ENCODE measurements around the gene HIVEP3. TPM values are rescaled to one million over a fixed set of nuclear protein-coding genes. Genes with fewer than 3 reads are reported as not detected.

The HIVEP3 gene
- total RNA-seq, 8 experiments from 2014 or later, result 3.1 to 8.0 (median 4.6) TPM

DNA sequence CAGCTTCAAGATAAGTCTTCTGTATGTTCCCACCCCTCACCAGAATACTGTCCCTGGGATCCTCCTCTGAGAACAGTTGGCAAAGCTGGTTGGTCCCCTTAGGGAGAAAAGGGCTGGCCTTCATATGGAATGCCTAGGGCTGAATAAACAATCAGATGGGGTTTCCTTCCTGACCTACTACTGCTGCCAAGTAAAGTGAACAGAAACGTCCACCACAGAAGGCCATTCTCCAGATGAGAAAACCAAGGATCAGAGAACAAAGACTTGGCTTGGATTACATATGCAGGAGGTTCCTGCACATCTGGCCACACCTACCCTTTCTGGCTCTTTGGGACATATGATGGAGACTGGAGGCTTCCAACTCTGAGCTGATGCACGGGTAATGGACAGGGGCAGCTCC is 194.5 kb downstream of the HIVEP3 start:
- peak in 1 of 8 experiments; percentile 13 for ATAC-seq (replicated peaks in 6 of 8)
- Histone ChIP-seq H3K4me3 (no peak overlapping the region), H3K27ac (no peak overlapping the region), H3K4me1 (replicated peaks in 1 of 2) (peaks cover 8 to 9% of the 10 kb centered on the region in 2 donors)
- WGBS, 10 experiments, result 0 to 83% (median 44%) methylated on average over 1 to 2 of the region's 2 CpGs; no CpG with 5 or more reads in 5 of the 10 experiments
- in situ Hi-C loops (cut with MboI; ENCODE audit: low pct_unique_long_range_greater_than_20kb in 2 of 9, low sequenced_read_pairs in 9 of 9, unreplicated experiment in 9 of 9), result no loop called here

- Histone ChIP-seq H3K27ac (no peak overlapping the region), H3K4me3 (no peak overlapping the region), H3K4me1 (replicated peaks in 1 of 2) (peaks cover 3 to 5% of the 10 kb centered on the region in 2 donors)
- WGBS, 10 experiments, result 0 to 100% (median 76%) methylated on average over 1 to 4 of the region's 4 CpGs; no CpG with 5 or more reads in 2 of the 10 experiments
- ATAC-seq (replicated peaks in 6 of 8), result no peak
- in situ Hi-C loops (cut with MboI; ENCODE audit: low pct_unique_long_range_greater_than_20kb in 2 of 9, low sequenced_read_pairs in 9 of 9, unreplicated experiment in 9 of 9), result no loop called here
Measured at GRCh38 chr1:41723786-41724185, 194.9 kb downstream of the HIVEP3 start.

DNA sequence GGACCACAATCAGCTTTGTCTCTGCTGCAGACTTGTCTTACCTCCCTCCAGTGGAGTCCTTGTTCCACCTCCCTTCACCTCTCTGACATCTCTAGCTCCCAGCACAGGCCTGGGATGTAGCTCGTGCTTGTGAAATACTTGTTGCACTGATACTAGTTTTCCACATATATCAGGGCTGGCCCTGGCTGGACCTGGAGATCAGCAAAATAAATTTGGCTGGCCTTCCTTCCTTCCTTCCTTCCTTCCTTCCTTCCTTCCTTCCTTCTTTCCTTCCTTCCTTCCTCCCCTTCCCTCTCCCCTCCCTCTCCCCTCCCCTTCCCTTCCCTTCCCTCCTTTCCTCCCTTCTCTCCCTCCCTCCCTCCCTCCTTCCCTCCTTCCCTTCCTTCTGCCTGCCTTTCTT is 196.5 kb downstream of the HIVEP3 start:
- 0 to 57% (median 29%) methylated on average over 1 of the region's 1 CpG; no CpG with 5 or more reads in 7 of the 10 experiments for WGBS, 10 experiments
- peak in 4 of 8 experiments; percentile 11 to 36 (median 21) for ATAC-seq (replicated peaks in 6 of 8)
- in situ Hi-C loops (cut with MboI; ENCODE audit: low pct_unique_long_range_greater_than_20kb in 2 of 9, low sequenced_read_pairs in 9 of 9, unreplicated experiment in 9 of 9), result no loop called here
- Histone ChIP-seq H3K4me3 (no peak overlapping the region), H3K27ac (no peak overlapping the region), H3K4me1 (replicated peaks in 1 of 2) (no peaks in the 10 kb centered on the region)

GRCh38 chr1:41720861-41721410 is 197.8 kb downstream of the HIVEP3 start:
- in situ Hi-C loops (cut with MboI; ENCODE audit: low pct_unique_long_range_greater_than_20kb in 2 of 9, low sequenced_read_pairs in 9 of 9, unreplicated experiment in 9 of 9), result no loop called here
- Histone ChIP-seq H3K4me1 (replicated peaks in 1 of 2) (peaks cover 7% of the 10 kb centered on the region in 2 donors), H3K4me3 (no peak overlapping the region), H3K27ac (no peak overlapping the region)
- WGBS, 10 experiments, result 70 to 100% (median 92%) methylated on average over 1 to 12 of the region's 12 CpGs
- ATAC-seq (replicated peaks in 6 of 8), result no peak

DNA sequence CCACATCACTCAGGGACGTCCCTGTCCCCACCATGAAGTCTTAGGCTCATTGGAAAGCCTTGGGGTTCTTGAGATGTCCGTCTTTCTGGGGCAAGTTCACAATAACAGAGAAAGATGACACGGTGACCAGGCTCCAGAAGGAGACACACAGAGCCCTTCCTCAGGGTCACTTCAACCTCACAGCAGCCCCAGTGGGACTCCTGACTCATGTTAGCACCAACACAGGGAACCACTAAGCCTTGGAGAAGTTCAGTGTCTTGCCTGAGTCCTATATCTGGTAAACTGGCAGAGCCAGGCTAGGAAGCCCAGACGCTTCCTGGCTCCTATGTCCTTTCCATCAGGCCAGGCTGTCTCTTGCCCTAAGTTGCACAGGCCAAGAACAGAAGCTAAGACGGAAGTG is 199.1 kb downstream of the HIVEP3 start:
- no peak for ATAC-seq (replicated peaks in 6 of 8)
- H3K4me3 ChIP-seq, result no peak overlapping the region
- 40 to 100% (median 77%) methylated on average over 1 to 5 of the region's 5 CpGs; no CpG with 5 or more reads in 2 of the 10 experiments for WGBS, 10 experiments
- peaks cover 20 to 21% of the 10 kb centered on the region in 2 donors for H3K4me1 ChIP-seq (replicated peaks in 1 of 2)
- in situ Hi-C loops (cut with MboI; ENCODE audit: low pct_unique_long_range_greater_than_20kb in 2 of 9, low sequenced_read_pairs in 9 of 9, unreplicated experiment in 9 of 9), result no loop called here
- H3K27ac ChIP-seq, result no peak overlapping the region

GRCh38 chr1:41719128-41719527 is 199.6 kb downstream of the HIVEP3 start:
- in situ Hi-C loops (cut with MboI; ENCODE audit: low pct_unique_long_range_greater_than_20kb in 2 of 9, low sequenced_read_pairs in 9 of 9, unreplicated experiment in 9 of 9), result no loop called here
- Histone ChIP-seq H3K4me1 (replicated peaks in 1 of 2) (peaks cover 25 to 26% of the 10 kb centered on the region in 2 donors), H3K4me3 (no peak overlapping the region), H3K27ac (no peak overlapping the region)
- no peak for ATAC-seq (replicated peaks in 6 of 8)
- 50 to 100% (median 97%) methylated on average over 1 of the region's 1 CpG; no CpG with 5 or more reads in 4 of the 10 experiments for WGBS, 10 experiments

- ATAC-seq (replicated peaks in 6 of 8), result no peak
- H3K27ac ChIP-seq, result no peak overlapping the region
- no peak overlapping the region for H3K4me3 ChIP-seq
- H3K4me1 ChIP-seq (replicated peaks in 1 of 2), result peaks cover 31 to 32% of the 10 kb centered on the region in 2 donors
- 78 to 95% (median 88%) methylated on average over 2 to 7 of the region's 7 CpGs; no CpG with 5 or more reads in 5 of the 10 experiments for WGBS, 10 experiments
- in situ Hi-C loops (cut with MboI; ENCODE audit: low pct_unique_long_range_greater_than_20kb in 2 of 9, low sequenced_read_pairs in 9 of 9, unreplicated experiment in 9 of 9), result no loop called here
Measured at GRCh38 chr1:41718497-41718896, 200.2 kb downstream of the HIVEP3 start.

DNA sequence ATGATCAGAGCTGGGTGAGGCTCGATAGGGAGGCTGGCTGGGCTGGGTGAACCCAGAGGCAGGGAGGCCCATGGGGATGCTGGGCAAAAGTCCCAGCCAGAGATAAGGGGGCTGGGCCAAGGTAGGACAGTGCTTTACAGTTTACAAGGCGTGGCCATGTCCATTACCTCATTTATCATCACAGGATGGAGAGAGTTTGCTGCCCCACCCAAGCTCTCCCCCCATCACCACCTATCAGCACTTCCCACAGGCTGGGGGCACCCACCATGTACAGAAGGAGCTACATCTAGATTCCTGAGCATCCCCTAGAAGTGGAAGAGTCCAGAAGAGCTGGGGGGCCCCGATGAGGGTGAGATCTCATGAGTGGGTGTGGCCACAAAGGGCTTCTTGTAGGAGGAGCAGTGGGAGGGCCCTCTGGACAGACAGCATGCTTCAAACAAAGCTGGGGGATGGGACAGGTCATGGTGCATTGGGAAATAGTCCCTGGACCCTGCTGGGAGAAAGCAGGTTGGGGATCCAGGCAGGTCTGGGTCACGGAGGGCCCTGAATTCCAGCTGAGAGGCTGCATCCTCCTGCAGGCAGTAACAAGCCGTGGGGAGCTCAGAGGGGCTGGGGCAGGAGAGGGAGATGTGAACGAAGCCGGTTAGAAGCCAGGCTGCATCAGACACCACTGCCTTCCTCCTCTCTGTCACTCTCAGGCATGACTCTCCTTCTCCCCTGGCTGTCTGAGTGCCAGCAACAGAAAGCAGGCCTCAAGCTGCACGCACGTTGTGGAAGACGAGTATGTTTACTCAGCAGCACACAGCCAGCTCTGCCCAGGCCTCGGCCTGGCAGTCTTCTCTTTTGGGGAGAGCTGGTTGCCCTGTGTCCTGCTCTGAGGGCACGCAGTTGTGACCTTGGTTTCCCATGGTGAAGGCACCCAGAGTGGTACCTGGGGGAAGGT is 202.3 kb downstream of the HIVEP3 start:
- WGBS, 10 experiments, result 72 to 100% (median 77%) methylated on average over 1 to 8 of the region's 12 CpGs; no CpG with 5 or more reads in 3 of the 10 experiments
- ATAC-seq (replicated peaks in 6 of 8), result peak in 1 of 8 experiments; percentile 3
- in situ Hi-C loops (cut with MboI; ENCODE audit: low pct_unique_long_range_greater_than_20kb in 2 of 9, low sequenced_read_pairs in 9 of 9, unreplicated experiment in 9 of 9), result no loop called here
- Histone ChIP-seq H3K27ac (no peak overlapping the region), H3K4me1 (replicated peaks in 1 of 2) (peaks cover 45 to 46% of the 10 kb centered on the region in 2 donors), H3K4me3 (no peak overlapping the region)

- Histone ChIP-seq H3K4me3 (no peak overlapping the region), H3K27ac (peak overlapping the region in 1 of 2 donors; percentile 32), H3K4me1 (replicated peaks in 1 of 2) (peaks cover 45 to 46% of the 10 kb centered on the region in 2 donors)
- in situ Hi-C loops (cut with MboI; ENCODE audit: low pct_unique_long_range_greater_than_20kb in 2 of 9, low sequenced_read_pairs in 9 of 9, unreplicated experiment in 9 of 9), result no loop called here
- ATAC-seq (replicated peaks in 6 of 8), result no peak
- 80 to 100% (median 92%) methylated on average over 1 to 6 of the region's 8 CpGs; no CpG with 5 or more reads in 2 of the 10 experiments for WGBS, 10 experiments
Measured at GRCh38 chr1:41715441-41716095, 203.2 kb downstream of the HIVEP3 start.

DNA sequence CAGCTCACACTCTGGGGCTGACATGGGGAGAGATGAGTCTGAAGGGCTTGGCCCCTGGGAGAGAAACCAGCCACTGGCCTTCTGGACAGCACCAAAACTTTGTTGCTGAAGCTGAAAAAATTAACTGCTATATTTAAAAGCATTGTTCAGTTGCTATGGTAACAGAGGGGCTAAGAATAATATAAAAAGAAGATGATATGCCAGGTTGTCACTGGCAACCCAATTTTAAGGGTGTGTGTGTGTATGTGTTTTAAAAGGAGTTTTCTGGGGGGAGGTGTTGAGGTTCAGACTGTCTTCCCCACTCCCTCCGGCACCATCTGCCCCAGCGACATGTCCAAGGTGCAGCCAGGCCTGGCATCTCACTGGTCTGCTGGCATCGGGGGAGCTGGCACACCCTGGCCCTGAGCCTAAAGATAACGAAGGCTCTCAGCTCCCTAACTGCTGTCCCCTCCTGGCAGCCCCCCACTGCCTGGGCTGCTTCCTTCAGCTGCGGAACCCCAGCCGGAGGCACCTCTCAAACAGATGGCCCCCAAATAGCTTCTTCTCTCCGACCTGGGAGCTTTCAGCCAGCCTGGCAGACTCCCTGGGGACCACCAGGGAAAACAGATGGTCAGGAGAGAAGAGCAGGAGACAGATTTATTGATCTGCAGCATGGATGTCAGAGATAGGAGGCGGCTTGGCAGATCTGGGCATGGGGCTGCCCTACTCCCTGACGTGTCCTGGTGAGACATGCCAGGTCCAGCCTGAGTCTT is 203.9 kb downstream of the HIVEP3 start:
- H3K27ac ChIP-seq, result peak overlapping the region; percentile 32 to 71
- peaks cover 45 to 46% of the 10 kb centered on the region in 2 donors for H3K4me1 ChIP-seq (replicated peaks in 1 of 2)
- 20 to 100% (median 81%) methylated on average over 1 to 8 of the region's 9 CpGs; no CpG with 5 or more reads in 5 of the 10 experiments for WGBS, 10 experiments
- in situ Hi-C loops (cut with MboI; ENCODE audit: low pct_unique_long_range_greater_than_20kb in 2 of 9, low sequenced_read_pairs in 9 of 9, unreplicated experiment in 9 of 9), result no loop called here
- ATAC-seq (replicated peaks in 6 of 8), result peak in 4 of 8 experiments; percentile 6 to 38 (median 18)
- no peak overlapping the region for H3K4me3 ChIP-seq

- H3K4me1 ChIP-seq (replicated peaks in 1 of 2), result peaks cover 45 to 46% of the 10 kb centered on the region in 2 donors
- peak; percentile 52 to 95 (median 92) for ATAC-seq (replicated peaks in 6 of 8)
- peak overlapping the region; percentile 53 to 71 for H3K27ac ChIP-seq
- in situ Hi-C loops (cut with MboI; ENCODE audit: low pct_unique_long_range_greater_than_20kb in 2 of 9, low sequenced_read_pairs in 9 of 9, unreplicated experiment in 9 of 9), result no loop called here
- 0 to 51% (median 36%) methylated on average over 2 to 6 of the region's 6 CpGs; no CpG with 5 or more reads in 2 of the 10 experiments for WGBS, 10 experiments
- no peak overlapping the region for H3K4me3 ChIP-seq
Measured at GRCh38 chr1:41713557-41714327, 205.0 kb downstream of the HIVEP3 start.

DNA sequence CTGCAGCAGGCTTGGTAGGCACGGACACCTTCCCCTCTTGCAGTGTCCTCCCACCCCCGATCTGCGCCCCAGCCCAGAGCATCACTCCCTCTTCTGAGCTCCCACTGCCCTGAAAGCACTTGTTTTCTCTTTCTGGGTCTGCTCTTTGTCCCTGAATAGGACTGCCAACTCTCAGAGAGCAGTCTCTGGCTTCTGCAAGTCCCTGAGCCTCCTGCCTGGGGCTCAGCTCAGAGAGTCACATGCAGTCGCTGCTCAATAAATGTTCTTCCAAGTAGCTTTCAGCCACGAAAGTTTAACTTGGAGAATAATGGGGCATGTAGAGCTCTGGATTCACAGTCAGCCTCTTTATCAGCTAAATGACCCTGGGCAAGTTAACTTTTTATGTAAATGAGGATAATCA is 205.6 kb downstream of the HIVEP3 start:
- Histone ChIP-seq H3K27ac (peak overlapping the region in 1 of 2 donors; percentile 21), H3K4me3 (no peak overlapping the region), H3K4me1 (replicated peaks in 1 of 2) (peaks cover 45 to 46% of the 10 kb centered on the region in 2 donors)
- peak in 2 of 8 experiments; percentile 7 to 12 for ATAC-seq (replicated peaks in 6 of 8)
- in situ Hi-C loops (cut with MboI; ENCODE audit: low pct_unique_long_range_greater_than_20kb in 2 of 9, low sequenced_read_pairs in 9 of 9, unreplicated experiment in 9 of 9), result no loop called here
- WGBS, 10 experiments, result 37 to 70% (median 55%) methylated on average over 1 to 4 of the region's 5 CpGs; no CpG with 5 or more reads in 5 of the 10 experiments
